OCI-LY1 (cell line): ENCODE data around the gene CNOT4.

Experiments used
- H2AFZ ChIP-seq: fragments of 200-600 bp; sonication (generic), shearing (Covaris generic); 2 replicates; pipeline ENCODE4 v1.6.0; 2014; ENCODE audit warnings: antibody characterized with exemption, mild to moderate bottlenecking, low read length
- H3F3A ChIP-seq: fragments of 200-600 bp; sonication (generic), shearing (Covaris generic); 2 replicates; pipeline ENCODE4 v1.6.0; 2014; ENCODE audit warnings: mild to moderate bottlenecking, antibody characterized with exemption, low read length, moderate library complexity; ENCODE audit not compliant: insufficient read depth
- H3K27ac ChIP-seq: fragments of 200-600 bp; sonication (generic); 2 replicates; pipeline ENCODE4 v1.5.1; 2014; ENCODE audit warnings: low read length, mixed run types, mild to moderate bottlenecking, low read depth; ENCODE audit not compliant: poor library complexity, severe bottlenecking
- H3K27me3 ChIP-seq: fragments of 200-600 bp; sonication (generic); 2 replicates; pipeline ENCODE4 v1.6.0; 2014; ENCODE audit warnings: antibody characterized with exemption, mild to moderate bottlenecking, low read length, moderate library complexity; ENCODE audit not compliant: insufficient read depth
- H3K36me3 ChIP-seq: fragments of 200-600 bp; sonication (generic); 2 replicates; pipeline ENCODE4 v1.6.1; 2014; ENCODE audit warnings: mild to moderate bottlenecking, antibody characterized with exemption, low read length, moderate library complexity, mixed read lengths; ENCODE audit not compliant: insufficient read depth
- H3K4me1 ChIP-seq: fragments of 200-600 bp; sonication (generic); 2 replicates; pipeline ENCODE4 v1.5.1; 2014; ENCODE audit warnings: mild to moderate bottlenecking, low read length, moderate library complexity; ENCODE audit not compliant: insufficient read depth, severe bottlenecking
- H3K4me2 ChIP-seq: fragments of 200-600 bp; sonication (generic), shearing (Covaris generic); 2 replicates; pipeline ENCODE4 v1.6.1; 2014; ENCODE audit warnings: low read length
- H3K4me3 ChIP-seq: fragments of 200-600 bp; sonication (generic); 2 replicates; pipeline ENCODE4 v1.5.1; 2014; ENCODE audit warnings: low read length, low read depth, mild to moderate bottlenecking, mixed read lengths; ENCODE audit not compliant: poor library complexity, severe bottlenecking
- H3K79me2 ChIP-seq: fragments of 200-600 bp; shearing (Covaris generic); 2 replicates; pipeline ENCODE4 v1.6.1; 2016; ENCODE audit warnings: mixed run types, low read length, mixed read lengths; ENCODE audit not compliant: insufficient read depth
- H3K9ac ChIP-seq: fragments of 200-600 bp; sonication (generic), shearing (Covaris generic); 2 replicates; pipeline ENCODE4 v1.6.1; 2014; ENCODE audit warnings: mild to moderate bottlenecking, low read length, mixed read lengths
- H3K9me2 ChIP-seq: fragments of 200-600 bp; sonication (generic), shearing (Covaris generic); 2 replicates; pipeline ENCODE4 v1.6.1; 2014; ENCODE audit warnings: low read depth, mild to moderate bottlenecking, low read length, mixed read lengths
- H3K9me3 ChIP-seq: fragments of 200-600 bp; shearing (Covaris generic); 2 replicates; pipeline ENCODE4 v1.6.1; 2014; ENCODE audit warnings: low read length, mixed read lengths
- H4K20me1 ChIP-seq: fragments of 200-600 bp; sonication (generic), shearing (Covaris generic); 2 replicates; pipeline ENCODE4 v1.6.0; 2016; ENCODE audit warnings: mild to moderate bottlenecking, low read length; ENCODE audit not compliant: insufficient read depth
- EZH2 ChIP-seq: fragments of 200-600 bp; sonication (generic), shearing (Covaris generic); IDR thresholded peaks from 2 replicates; pipeline ENCODE4 v1.8.0; 2017; ENCODE audit warnings: borderline replicate concordance, mixed run types, mild to moderate bottlenecking, antibody characterized with exemption, low read length, moderate library complexity, mixed read lengths
- TF ChIP-seq, protein P1 (sequence below): fragments of 200-600 bp; sonication (generic), shearing (Covaris generic); IDR thresholded peaks from 2 replicates; pipeline ENCODE4 v1.5.1; 2017; ENCODE audit warnings: mild to moderate bottlenecking, antibody characterized with exemption, low read length, moderate library complexity, mixed read lengths

Gene CNOT4

DNA sequence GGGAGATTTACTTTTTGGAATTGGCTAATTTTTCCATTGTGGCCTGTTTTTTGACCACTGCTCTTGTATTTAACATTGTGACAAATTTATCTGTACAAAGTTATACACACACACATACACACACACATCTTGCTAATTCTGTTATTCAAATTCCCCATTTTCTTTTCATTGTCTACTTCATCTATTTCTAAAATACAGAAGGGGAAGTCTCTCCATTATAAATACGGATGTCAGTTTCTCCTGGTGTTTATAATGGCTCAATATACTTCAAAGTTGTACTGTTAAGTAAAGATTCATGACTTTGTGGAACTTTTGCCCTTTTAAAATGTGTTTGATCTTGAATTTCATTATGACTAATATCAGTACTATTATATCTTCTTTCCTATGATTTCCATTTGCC lies 81.0 kb downstream of the CNOT4 start:
- no peak overlapping the region for H3K27ac ChIP-seq
- peaks cover 43% of the 10 kb centered on the region for H3K79me2 ChIP-seq
- no peak overlapping the region for H3K9ac ChIP-seq
- H4K20me1 ChIP-seq = no peaks in the 10 kb centered on the region; the same call in 1 of the 2 replicates
- no peak overlapping the region for H3K4me2 ChIP-seq
- no peaks in the 10 kb centered on the region for H3K27me3 ChIP-seq
- no peak overlapping the region for H3K4me3 ChIP-seq
- H3K9me2 ChIP-seq = no peaks in the 10 kb centered on the region
- H3K4me1 ChIP-seq = no peaks in the 10 kb centered on the region
- H3F3A ChIP-seq = no peaks in the 10 kb centered on the region
- H3K36me3 ChIP-seq = peaks cover 18% of the 10 kb centered on the region; the same call in 1 of the 2 replicates
- H2AFZ ChIP-seq = no peak overlapping the region
- H3K9me3 ChIP-seq = no peaks in the 10 kb centered on the region
- TF ChIP-seq, protein P1, sequence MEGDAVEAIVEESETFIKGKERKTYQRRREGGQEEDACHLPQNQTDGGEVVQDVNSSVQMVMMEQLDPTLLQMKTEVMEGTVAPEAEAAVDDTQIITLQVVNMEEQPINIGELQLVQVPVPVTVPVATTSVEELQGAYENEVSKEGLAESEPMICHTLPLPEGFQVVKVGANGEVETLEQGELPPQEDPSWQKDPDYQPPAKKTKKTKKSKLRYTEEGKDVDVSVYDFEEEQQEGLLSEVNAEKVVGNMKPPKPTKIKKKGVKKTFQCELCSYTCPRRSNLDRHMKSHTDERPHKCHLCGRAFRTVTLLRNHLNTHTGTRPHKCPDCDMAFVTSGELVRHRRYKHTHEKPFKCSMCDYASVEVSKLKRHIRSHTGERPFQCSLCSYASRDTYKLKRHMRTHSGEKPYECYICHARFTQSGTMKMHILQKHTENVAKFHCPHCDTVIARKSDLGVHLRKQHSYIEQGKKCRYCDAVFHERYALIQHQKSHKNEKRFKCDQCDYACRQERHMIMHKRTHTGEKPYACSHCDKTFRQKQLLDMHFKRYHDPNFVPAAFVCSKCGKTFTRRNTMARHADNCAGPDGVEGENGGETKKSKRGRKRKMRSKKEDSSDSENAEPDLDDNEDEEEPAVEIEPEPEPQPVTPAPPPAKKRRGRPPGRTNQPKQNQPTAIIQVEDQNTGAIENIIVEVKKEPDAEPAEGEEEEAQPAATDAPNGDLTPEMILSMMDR = no peak
- TF ChIP-seq EZH2 = no peak

DNA sequence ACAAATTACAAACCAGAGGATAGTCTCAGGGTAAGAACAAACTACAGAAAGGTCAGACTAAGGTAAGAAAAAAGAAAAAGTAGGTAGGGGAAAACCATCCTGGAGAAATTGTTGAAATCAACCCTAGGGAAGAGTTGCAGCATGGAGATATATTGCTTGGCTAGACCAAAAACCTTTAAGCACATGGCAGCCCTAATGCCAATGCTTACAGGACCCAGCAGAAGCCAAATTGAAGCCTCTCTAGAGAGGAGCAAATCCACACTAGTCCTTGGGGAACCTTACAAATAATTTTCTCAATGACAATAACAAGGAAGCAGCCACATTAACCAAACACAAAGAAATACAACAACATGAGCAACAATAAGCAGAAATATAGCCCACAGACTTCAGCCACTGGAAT lies 81.9 kb downstream of the CNOT4 start:
- TF ChIP-seq EZH2 = no peak
- TF ChIP-seq, protein P1 = no peak
- Histone ChIP-seq H2AFZ (no peak overlapping the region), H3K9me3 (no peaks in the 10 kb centered on the region), H3K4me3 (no peak overlapping the region), H3K27ac (no peak overlapping the region), H3K9ac (no peak overlapping the region), H3K27me3 (no peaks in the 10 kb centered on the region), H3K79me2 (peaks cover 52% of the 10 kb centered on the region), H4K20me1 (no peaks in the 10 kb centered on the region; the same call in 1 of the 2 replicates), H3K4me1 (no peaks in the 10 kb centered on the region), H3K36me3 (peaks cover 15% of the 10 kb centered on the region; the same call in 1 of the 2 replicates), H3F3A (no peaks in the 10 kb centered on the region), H3K4me2 (no peak overlapping the region), H3K9me2 (no peaks in the 10 kb centered on the region)

DNA sequence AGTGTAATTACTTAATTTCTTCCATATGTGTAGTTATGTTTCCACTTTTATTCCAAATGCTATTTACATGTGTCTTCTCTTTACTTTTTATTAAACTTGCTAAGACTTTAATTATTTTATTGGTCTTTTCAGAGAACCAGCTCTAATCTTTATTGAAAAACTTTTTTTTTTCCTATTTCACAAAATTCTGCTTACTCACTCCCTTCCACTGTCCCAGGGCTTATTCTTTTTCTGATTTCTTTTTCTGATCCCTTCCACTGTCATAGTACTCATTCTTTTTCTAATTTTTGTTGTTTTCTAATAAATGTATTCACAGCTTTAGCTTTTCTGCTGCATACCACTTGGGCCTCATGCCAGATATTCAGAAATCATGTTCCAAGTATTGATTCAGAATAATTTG lies 82.7 kb downstream of the CNOT4 start:
- Histone ChIP-seq H3K9me2 (no peaks in the 10 kb centered on the region), H3K9me3 (no peaks in the 10 kb centered on the region), H3K9ac (no peak overlapping the region), H3K4me2 (no peak overlapping the region), H3K27ac (no peak overlapping the region), H3K27me3 (no peaks in the 10 kb centered on the region), H3F3A (no peaks in the 10 kb centered on the region), H2AFZ (no peak overlapping the region), H3K36me3 (peaks cover 12% of the 10 kb centered on the region; the same call in 1 of the 2 replicates), H4K20me1 (no peaks in the 10 kb centered on the region; the same call in 1 of the 2 replicates), H3K79me2 (peaks cover 55% of the 10 kb centered on the region), H3K4me1 (no peaks in the 10 kb centered on the region), H3K4me3 (no peak overlapping the region)
- TF ChIP-seq EZH2 = no peak
- TF ChIP-seq, protein P1 = no peak
